LNCaP clone FGC (cell line): ENCODE results near the gene MED9.

Experiments used
- DNase-seq: peaks from one replicate; pipeline ENCODE4 v3.0.0-alpha.2; 2011; ENCODE audit warnings: low read depth
- H3K4me3 ChIP-seq: 2 replicates; pipeline ENCODE4 v1.5.1; 2011; ENCODE audit warnings: mild to moderate bottlenecking, low read depth, low read length, control low read depth
- CTCF ChIP-seq: IDR thresholded peaks from 2 replicates; pipeline ENCODE4 v1.5.1; 2012; ENCODE audit warnings: mild to moderate bottlenecking; ENCODE audit not compliant: control insufficient read depth, insufficient read depth; ENCODE audit errors: extremely low read depth

Gene MED9

GRCh38 chr17:17537311-17538099 lies 60.7 kb downstream of the MED9 start:
- no peak for TF ChIP-seq CTCF
- no peak overlapping the region for H3K4me3 ChIP-seq
- no peak for DNase-seq

GRCh38 chr17:17538417-17539391 lies 61.9 kb downstream of the MED9 start:
- DNase-seq: peak; percentile 99
- TF ChIP-seq CTCF: no peak
- H3K4me3 ChIP-seq: no peak overlapping the region

GRCh38 chr17:17539591-17539990 lies 62.8 kb downstream of the MED9 start:
- DNase-seq: no peak
- H3K4me3 ChIP-seq: no peak overlapping the region
- TF ChIP-seq CTCF: no peak

- TF ChIP-seq CTCF: no peak
- no peak overlapping the region for H3K4me3 ChIP-seq
- no peak for DNase-seq
Observed at GRCh38 chr17:17540278-17540906, 63.6 kb downstream of the MED9 start.

GRCh38 chr17:17540935-17541639 lies 64.3 kb downstream of the MED9 start:
- no peak for TF ChIP-seq CTCF
- no peak overlapping the region for H3K4me3 ChIP-seq
- no peak for DNase-seq

- no peak overlapping the region for H3K4me3 ChIP-seq
- no peak for TF ChIP-seq CTCF
- DNase-seq: no peak
Observed at GRCh38 chr17:17541640-17542001, 64.8 kb downstream of the MED9 start.
